Activated naive CD8-positive, alpha-beta T cell (primary cell): ENCODE measurements around the gene FBXL19.
"Not testable (repeated sequence)": the region's sequence is repeated elsewhere in the genome, so short reads cannot be mapped to it uniquely, and the experiment has no call there.

ENCODE experiments used
- H3K27ac Mint-ChIP-seq: one replicate; pipeline ENCODE4 v1.8.0; 2021; ENCODE audit warnings: mixed read lengths
- H3K27me3 Mint-ChIP-seq: one replicate; pipeline ENCODE4 v1.8.0; 2021; ENCODE audit warnings: mixed read lengths
- H3K36me3 Mint-ChIP-seq: one replicate; pipeline ENCODE4 v1.8.0; 2021; ENCODE audit warnings: mixed read lengths
- H3K4me1 Mint-ChIP-seq: one replicate; pipeline ENCODE4 v1.8.0; 2021; ENCODE audit warnings: low read depth, mixed read lengths
- H3K4me3 Mint-ChIP-seq: one replicate; pipeline ENCODE4 v1.8.0; 2021; ENCODE audit warnings: mild to moderate bottlenecking, mixed read lengths
- H3K9me3 Mint-ChIP-seq: one replicate; pipeline ENCODE4 v1.8.0; 2021; ENCODE audit warnings: low read depth, mixed read lengths

Gene FBXL19

DNA sequence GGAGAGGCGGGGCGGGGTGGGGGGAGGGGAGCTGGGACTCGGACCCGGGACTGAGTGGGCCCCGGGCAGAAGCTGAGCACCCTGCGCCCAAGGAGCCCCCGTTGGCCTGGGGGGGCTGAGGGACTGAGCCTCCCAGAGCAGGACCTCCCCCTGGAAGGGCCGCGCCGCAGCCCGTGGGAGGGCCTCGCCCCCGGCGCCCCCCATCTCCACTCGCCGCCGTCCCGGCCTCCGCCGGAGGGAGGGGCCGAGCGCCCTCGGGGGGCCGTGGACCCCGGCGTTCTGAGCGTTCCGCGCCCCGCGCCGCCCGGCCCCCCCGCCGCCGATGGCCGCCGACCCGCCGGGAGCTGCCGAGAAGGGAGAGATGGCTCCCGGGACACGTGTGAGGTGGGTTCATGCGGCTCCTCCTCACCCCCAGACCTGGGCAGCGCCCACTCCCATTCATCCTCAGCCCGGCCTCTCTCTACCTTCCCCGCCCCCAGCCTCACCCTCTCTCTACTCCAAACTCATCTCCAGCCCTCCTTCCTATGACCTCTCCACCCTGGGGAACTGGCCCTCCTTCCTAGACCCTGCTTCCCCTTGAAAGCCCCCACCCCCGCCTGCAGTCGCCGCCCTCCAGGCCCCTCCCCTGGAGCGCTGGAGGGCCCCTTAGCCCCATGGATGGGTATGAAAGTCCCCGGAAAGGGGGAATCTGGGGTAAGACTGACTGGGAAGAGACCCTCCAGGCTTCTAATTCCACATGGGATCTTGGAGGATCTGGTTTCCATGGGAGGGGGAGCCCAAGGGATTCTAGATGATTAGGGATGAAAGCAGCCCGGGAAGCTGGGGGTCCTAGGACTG lies 922 bp downstream of the FBXL19 start:
- H3K27me3 Mint-ChIP-seq = no peaks in the 10 kb centered on the region
- H3K27ac Mint-ChIP-seq = peak overlapping the region; percentile 46
- no peaks in the 10 kb centered on the region for H3K9me3 Mint-ChIP-seq
- H3K36me3 Mint-ChIP-seq = no peaks in the 10 kb centered on the region
- peak overlapping the region; percentile 79 for H3K4me3 Mint-ChIP-seq
- peaks cover 7% of the 10 kb centered on the region for H3K4me1 Mint-ChIP-seq

DNA sequence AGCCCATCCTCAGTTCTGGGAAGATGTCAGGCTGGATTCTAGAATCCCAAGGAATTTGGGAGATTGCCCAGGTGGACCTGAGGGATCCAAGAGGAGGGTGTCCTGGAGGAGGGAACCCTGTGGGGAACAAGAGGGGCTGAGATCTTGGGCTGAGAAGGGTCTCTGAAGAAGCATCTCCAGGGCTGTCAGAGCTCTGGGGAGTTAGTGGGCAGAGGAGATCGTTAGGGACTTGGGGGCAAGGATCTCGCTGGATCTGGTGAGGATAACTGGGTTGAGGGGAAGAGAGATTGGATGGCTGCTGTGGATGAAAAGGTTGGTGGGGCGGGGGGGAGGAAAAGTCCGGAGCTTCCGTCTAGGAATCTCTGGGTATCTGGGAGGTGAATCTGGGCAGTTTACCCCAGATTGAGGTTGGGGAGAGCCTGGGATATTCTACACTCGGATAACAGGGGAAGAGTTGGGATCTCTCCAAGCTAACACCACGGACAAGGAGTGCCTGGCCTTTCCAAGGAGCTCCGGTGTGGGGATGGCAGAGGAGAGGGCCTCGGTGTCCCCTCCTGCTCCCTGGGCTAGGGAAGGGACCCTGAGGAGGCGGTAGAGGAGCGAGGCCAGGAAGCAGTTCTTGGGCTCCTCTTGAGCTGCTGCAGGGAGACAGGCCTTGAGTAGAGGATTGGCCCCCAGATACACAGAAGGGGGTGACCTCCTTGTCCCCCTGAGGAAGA lies 1.7 kb downstream of the FBXL19 start:
- H3K4me1 Mint-ChIP-seq = peaks cover 7% of the 10 kb centered on the region
- no peak overlapping the region for H3K27ac Mint-ChIP-seq
- H3K9me3 Mint-ChIP-seq = no peaks in the 10 kb centered on the region
- H3K36me3 Mint-ChIP-seq = no peaks in the 10 kb centered on the region
- no peaks in the 10 kb centered on the region for H3K27me3 Mint-ChIP-seq
- peak overlapping the region; percentile 79 for H3K4me3 Mint-ChIP-seq

DNA sequence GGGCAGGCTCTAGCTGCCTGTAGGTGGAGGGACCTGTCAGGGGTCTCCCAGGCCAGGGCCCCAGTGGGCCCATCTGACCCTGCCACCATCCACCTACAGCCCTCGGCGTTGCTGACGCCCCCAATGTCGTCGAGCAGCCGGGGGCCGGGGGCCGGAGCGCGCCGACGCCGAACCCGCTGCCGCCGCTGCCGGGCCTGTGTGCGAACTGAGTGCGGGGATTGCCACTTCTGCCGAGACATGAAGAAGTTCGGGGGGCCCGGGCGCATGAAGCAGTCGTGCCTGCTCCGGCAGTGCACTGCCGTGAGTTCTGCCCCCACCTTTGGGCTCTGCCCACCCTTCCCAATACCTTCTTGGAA lies 2.2 kb downstream of the FBXL19 start:
- Mint-ChIP-seq H3K27me3 (no peaks in the 10 kb centered on the region), H3K36me3 (no peaks in the 10 kb centered on the region), H3K4me1 (peaks cover 7% of the 10 kb centered on the region), H3K4me3 (peak overlapping the region; percentile 74), H3K27ac (no peak overlapping the region), H3K9me3 (no peaks in the 10 kb centered on the region)

DNA sequence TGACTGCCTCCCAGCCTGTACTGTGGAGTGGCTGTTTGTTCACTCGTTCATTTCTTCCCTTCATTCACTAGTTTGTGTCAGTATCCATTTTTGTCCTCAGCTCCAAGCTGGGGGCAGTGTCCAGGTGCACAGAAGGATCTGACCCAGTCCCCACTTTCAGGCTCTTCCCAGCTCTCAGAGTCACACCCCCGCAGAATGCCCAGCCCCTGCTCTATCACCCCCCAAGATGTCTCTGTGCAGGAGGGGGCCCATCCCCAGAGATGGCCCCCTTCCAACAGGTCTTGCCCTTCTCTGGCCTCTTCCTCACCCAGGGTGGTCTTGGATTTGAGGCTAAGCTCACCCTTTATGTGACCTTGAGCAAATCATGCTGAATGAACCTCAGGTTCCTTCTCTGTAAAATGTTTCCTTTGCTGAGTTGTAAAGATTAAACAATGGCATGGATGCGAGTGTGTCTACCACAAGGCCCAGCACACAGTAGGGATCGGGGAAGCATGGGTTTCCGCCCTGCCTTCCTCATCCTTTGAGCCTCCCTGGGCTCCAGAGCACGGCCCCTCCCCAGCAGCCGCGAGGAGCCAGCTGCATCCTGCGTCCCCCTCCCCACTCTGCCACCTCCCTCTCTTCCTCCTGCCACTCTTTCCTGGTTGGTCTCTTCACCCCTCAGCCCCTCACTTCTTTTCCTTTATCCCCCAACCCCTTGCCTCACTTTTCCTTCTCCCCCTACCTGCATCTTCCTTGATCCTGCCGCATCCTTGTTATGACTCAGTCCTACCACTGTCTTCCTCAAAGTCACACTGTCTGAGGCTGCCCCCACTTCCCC lies 2.8 kb downstream of the FBXL19 start:
- Mint-ChIP-seq H3K36me3 (no peaks in the 10 kb centered on the region), H3K4me3 (peak overlapping the region; percentile 74), H3K4me1 (peaks cover 7% of the 10 kb centered on the region), H3K27ac (no peak overlapping the region), H3K27me3 (no peaks in the 10 kb centered on the region), H3K9me3 (no peaks in the 10 kb centered on the region)

DNA sequence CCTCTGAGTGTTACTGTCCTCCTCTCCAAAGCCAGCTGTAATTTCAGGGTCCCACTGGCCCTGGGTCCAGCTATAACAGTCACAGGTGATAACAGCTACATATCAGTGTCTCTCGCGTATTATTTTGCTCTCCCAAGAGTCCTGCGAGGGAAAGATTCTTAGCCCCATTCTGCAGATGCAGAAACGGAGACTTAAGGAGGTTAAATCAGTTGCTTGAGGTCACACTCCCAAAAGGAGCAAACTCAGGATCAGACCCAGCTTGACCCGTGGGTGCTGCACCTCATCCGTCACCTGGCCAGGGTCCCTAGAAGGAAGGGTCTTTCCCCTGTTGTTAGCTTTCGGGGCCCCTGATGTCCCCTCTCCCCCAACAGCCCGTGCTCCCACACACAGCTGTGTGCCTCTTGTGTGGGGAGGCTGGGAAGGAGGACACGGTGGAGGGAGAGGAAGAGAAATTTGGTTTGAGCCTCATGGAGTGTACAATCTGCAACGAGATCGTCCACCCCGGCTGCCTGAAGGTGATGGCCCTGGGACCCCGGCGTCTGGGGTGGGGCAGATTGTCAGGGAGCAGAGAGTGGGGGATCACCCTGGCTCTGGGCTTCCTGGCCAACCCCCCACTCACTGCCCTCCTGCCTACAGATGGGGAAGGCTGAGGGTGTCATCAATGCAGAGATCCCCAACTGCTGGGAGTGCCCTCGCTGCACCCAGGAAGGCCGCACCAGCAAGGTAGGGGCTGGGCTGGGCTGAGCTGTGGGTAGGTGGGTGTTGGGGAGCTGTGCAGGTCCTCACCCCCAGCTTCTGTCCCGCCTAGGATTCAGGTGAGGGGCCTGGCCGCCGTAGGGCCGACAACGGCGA lies 3.8 kb downstream of the FBXL19 start:
- Mint-ChIP-seq H3K4me1 (peaks cover 7% of the 10 kb centered on the region), H3K4me3 (no peak overlapping the region), H3K36me3 (no peaks in the 10 kb centered on the region), H3K27ac (no peak overlapping the region), H3K9me3 (no peaks in the 10 kb centered on the region), H3K27me3 (no peaks in the 10 kb centered on the region)

DNA sequence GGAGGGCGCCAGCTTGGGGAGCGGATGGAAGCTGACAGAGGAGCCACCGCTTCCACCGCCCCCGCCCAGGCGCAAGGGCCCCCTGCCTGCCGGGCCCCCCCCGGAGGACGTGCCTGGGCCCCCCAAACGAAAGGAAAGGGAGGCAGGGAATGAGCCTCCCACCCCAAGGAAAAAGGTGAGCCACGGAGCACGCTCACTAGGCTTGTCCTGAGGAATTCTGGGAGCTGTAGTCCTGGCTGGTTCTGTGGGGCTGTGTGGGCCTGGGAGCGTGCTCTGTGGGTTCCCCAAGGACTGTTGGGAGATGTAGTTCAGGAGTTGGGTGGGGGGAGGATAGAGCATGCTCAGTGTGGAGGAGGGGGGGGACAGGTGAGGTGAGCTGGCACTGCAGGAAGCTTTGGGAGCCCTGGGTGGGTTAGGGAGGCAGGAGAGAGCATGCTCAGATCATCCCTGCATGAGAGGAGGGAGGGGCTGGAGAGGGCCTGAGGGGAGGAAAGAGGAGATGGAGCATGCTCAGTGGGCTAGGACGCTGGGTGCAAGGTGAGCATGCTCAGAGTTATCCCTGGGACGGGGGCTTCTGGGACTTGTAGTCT lies 4.5 kb downstream of the FBXL19 start:
- Mint-ChIP-seq H3K4me3 (no peak overlapping the region), H3K9me3 (no peaks in the 10 kb centered on the region), H3K27ac (no peak overlapping the region), H3K4me1 (peaks cover 4% of the 10 kb centered on the region), H3K27me3 (no peaks in the 10 kb centered on the region), H3K36me3 (no peaks in the 10 kb centered on the region)

DNA sequence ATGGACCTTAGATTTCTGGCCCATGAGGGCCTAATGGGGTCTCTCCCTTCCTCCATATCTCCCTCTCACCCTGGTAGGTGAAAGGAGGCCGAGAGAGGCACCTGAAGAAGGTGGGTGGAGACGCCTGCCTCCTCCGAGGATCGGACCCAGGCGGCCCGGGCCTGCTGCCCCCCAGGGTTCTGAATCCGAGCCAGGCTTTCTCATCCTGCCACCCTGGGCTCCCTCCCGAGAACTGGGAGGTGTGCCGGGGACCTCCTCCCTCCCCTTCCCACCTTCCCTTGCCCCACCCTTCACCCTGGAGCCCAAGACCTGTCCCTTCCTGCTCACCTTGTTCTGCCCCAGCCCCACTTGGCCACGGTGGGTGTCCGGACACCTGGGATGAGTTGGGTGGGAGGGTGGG lies 5.0 kb downstream of the FBXL19 start:
- no peak overlapping the region for H3K27ac Mint-ChIP-seq
- no peaks in the 10 kb centered on the region for H3K9me3 Mint-ChIP-seq
- peaks cover 4% of the 10 kb centered on the region for H3K4me1 Mint-ChIP-seq
- no peak overlapping the region for H3K4me3 Mint-ChIP-seq
- H3K27me3 Mint-ChIP-seq = no peaks in the 10 kb centered on the region
- no peaks in the 10 kb centered on the region for H3K36me3 Mint-ChIP-seq

DNA sequence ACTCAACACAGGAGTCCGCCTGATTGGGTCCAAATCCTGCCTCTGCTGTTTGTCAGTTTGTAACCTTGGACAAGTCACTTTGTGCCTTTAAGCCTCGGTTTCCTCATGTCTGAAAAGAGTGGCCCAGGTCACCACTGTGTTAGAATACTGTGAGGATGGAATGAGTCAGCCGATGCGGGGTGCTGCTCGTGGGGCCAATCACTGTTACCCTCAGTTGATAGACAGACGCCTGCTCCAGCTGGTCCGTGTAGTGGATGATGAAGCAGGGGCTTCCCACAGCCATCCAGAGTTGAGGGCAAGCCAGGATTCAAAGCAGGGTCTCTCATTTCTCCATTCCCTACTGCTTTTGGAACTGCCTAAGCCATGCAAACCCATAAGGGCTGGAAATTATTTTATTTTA lies 5.8 kb downstream of the FBXL19 start:
- Mint-ChIP-seq H3K9me3 (no peaks in the 10 kb centered on the region), H3K4me1 (peaks cover 4% of the 10 kb centered on the region), H3K27ac (no peak overlapping the region), H3K4me3 (no peak overlapping the region), H3K36me3 (no peaks in the 10 kb centered on the region), H3K27me3 (no peaks in the 10 kb centered on the region)

DNA sequence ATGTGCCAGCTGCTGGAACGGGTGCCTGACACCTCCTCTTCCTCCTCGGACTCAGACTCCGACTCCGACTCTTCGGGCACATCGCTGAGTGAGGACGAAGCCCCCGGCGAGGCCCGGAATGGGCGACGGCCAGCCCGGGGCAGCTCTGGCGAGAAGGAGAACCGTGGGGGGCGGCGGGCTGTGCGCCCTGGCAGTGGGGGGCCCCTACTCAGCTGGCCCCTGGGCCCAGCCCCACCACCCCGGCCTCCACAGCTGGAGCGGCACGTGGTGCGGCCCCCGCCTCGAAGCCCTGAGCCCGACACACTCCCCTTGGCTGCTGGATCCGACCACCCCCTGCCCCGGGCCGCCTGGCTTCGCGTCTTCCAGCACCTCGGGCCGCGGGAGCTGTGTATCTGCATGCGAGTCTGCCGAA lies 6.8 kb downstream of the FBXL19 start:
- H3K27me3 Mint-ChIP-seq = no peaks in the 10 kb centered on the region
- H3K4me1 Mint-ChIP-seq = peaks cover 9% of the 10 kb centered on the region
- H3K36me3 Mint-ChIP-seq = no peaks in the 10 kb centered on the region
- no peak overlapping the region for H3K27ac Mint-ChIP-seq
- no peak overlapping the region for H3K4me3 Mint-ChIP-seq
- H3K9me3 Mint-ChIP-seq = no peaks in the 10 kb centered on the region

DNA sequence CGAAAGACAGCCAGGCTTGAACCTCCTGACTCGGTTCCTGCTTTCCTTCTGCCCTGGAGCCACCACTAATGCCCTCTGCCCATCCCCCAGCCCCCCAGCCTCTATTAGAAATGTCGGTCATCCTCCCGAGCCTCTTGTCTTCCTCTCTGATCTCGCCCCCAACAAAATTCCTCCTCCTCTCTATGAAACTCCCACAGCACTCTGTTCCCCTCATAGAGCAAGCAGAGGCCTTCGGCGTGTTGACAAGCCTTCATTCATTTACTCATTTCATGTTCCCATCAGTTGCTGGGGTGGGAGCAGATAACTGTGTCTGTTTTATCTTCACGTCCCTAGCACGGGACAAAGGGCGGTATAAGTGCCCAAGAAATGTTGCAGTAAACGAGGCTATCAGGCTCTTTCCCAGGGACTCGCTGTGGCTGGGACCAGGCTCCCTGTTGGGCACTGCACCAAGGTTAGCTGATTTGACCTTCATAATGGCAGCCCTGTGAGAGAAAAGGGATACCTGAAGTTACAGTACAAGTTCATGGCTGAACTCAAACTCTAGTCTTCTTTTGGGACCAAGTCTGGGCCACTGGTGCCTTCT lies 7.8 kb downstream of the FBXL19 start:
- no peaks in the 10 kb centered on the region for H3K9me3 Mint-ChIP-seq
- H3K36me3 Mint-ChIP-seq = no peaks in the 10 kb centered on the region
- peaks cover 12% of the 10 kb centered on the region for H3K4me1 Mint-ChIP-seq
- H3K4me3 Mint-ChIP-seq = no peak overlapping the region
- no peak overlapping the region for H3K27ac Mint-ChIP-seq
- no peaks in the 10 kb centered on the region for H3K27me3 Mint-ChIP-seq

DNA sequence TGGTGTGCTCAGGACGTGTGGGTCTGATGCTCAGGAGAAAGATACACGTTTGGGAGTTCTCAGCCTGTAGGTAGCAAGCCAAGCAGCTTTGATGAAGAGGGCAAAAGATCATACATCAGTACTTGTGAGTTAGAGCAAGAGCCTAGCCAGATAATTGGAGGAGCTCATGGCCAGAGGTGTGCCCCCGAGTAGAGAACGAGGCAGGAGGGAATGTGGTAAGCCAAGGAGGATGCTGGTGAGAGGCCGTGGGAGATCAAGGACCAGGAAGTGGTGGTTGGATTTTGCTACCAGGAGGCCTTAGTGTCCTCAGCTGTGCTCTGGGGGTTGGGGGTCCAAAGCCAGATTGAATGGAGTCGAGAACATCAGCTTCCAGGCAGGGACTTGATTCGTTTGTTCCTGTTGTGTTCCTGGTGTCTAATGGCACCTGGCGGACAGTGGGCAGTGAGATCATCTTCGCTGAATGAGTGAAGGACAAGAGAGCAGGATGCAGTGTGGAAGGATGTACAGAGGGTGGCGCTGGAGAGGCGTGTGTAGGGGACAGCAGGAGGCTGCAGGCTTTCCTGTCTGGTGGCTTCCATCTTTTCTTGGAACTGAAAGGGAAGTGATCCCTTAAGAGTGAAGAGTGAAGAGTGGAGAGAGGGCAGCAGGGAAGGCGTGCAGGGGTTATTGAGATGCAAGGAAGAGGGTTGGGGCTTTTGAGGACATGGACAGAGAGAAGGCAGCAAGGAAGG lies 11.6 kb downstream of the FBXL19 start:
- Mint-ChIP-seq H3K4me1 (peaks cover 11% of the 10 kb centered on the region), H3K27ac (no peak overlapping the region), H3K4me3 (no peak overlapping the region), H3K9me3 (no peaks in the 10 kb centered on the region), H3K36me3 (no peaks in the 10 kb centered on the region), H3K27me3 (no peaks in the 10 kb centered on the region)

DNA sequence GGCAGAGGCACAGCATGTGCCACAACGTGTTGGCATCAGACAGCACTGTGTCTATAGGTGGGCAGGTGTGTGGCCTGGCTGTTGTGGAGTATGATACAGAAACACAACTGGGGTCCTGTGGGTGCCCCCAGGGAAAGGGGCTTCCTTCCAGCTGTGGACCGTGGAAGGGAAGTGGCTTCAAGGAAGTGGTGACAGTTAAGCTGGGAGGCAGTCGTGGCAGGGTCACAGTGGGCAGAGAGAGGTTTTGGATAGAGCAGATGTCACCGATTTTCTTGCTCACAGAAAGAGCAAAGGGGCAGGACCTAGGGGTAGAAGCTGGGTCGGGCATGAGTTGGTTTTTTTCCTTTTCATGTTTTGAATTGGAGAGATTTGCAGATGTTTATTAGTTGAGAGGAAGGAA lies 14.3 kb downstream of the FBXL19 start:
- Mint-ChIP-seq H3K4me1 (peaks cover 19% of the 10 kb centered on the region), H3K4me3 (no peak overlapping the region), H3K27ac (no peak overlapping the region), H3K9me3 (no peaks in the 10 kb centered on the region), H3K36me3 (no peaks in the 10 kb centered on the region), H3K27me3 (no peaks in the 10 kb centered on the region)

DNA sequence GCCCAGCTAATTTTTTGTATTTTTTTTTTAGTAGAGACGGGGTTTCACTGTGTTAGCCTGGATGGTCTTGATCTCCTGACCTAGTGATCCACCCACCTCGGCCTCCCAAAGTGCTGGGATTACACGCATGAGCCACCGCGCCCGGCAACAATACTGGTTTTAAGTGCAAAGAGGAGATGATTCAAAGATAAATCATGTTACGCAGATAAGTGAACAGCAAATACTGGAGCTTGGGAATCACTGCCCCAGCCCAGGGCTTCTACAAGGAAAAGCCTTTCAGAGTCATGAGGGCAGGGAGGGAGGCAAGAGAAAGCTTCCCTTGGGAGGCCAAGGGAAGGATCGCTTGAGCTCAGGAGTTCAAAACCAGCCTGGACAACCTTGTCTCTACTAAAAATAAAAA lies 16.2 kb downstream of the FBXL19 start:
- H3K36me3 Mint-ChIP-seq, H3K4me3 Mint-ChIP-seq, H3K27ac Mint-ChIP-seq, H3K27me3 Mint-ChIP-seq, H3K9me3 Mint-ChIP-seq: not testable (repeated sequence)
- H3K4me1 Mint-ChIP-seq = peaks cover 19% of the 10 kb centered on the region
